ENCODE data around the gene ADCY4.
A peak's percentile ranks its signal among the peaks of the same experiment; 100 is the strongest.

Gene ADCY4

DNA sequence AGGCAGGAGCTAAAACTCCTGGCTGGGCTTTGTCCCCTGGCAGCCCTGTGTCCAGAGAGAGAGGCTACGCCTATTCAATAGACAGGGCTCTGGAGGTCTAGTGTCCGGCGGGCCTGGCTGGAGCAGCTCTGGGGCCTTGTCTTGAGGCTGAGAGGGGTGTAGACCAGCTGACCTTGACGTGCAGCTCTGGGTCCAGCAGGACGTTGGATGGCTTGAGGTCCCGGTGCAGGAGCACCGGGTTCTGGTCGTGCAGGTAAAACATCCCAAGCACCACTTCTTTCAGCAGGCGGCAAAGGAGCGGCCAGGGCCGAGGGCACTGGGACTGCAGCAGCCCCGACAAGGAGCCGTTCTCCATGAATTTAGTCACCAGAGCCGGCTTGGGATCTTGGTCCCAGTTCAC, 4.0 kb upstream of the ADCY4 start:
- DNase-seq (ENCODE audit: low spot score), result no peak

GRCh38 chr14:24337824-24338175, 2.9 kb upstream of the ADCY4 start:
- no peak for DNase-seq (ENCODE audit: low spot score)

DNA sequence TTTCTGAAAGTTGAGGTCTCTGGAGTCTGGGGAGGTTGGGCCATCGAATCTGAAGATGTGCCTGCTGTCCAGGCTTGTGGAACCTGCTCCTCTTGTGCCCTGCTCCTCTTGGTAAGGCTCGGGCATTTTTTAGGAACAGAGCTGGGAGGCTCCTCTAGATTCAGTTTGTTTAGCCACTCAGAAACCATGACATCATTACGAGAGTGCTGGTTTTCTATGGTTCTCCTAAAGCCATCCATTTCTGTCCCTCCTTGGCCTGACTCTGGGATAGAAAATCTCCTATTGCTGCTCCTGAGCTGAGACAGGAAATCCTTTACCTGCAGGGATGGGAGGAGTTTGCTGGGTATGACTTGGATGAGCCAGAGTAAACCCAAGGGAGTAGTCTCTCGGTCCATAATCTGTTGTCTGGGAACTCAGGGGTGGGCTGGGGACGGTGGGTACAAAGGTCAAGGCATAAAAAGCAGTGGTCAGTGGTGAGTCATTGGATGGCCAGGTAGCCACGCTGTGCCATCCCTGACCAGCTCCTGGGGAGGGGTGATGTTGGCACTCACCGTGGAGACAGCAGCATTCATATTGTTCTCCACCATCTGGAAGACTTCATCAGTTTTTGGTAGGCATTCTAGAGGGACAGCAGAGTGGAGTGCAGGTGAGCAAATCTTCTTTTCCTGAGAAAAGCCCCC, 2.4 kb upstream of the ADCY4 start:
- no peak for DNase-seq (ENCODE audit: low spot score)

- DNase-seq (ENCODE audit: low spot score), result no peak
Measured at GRCh38 chr14:24335461-24336171, 745 bp upstream of the ADCY4 start.

DNA sequence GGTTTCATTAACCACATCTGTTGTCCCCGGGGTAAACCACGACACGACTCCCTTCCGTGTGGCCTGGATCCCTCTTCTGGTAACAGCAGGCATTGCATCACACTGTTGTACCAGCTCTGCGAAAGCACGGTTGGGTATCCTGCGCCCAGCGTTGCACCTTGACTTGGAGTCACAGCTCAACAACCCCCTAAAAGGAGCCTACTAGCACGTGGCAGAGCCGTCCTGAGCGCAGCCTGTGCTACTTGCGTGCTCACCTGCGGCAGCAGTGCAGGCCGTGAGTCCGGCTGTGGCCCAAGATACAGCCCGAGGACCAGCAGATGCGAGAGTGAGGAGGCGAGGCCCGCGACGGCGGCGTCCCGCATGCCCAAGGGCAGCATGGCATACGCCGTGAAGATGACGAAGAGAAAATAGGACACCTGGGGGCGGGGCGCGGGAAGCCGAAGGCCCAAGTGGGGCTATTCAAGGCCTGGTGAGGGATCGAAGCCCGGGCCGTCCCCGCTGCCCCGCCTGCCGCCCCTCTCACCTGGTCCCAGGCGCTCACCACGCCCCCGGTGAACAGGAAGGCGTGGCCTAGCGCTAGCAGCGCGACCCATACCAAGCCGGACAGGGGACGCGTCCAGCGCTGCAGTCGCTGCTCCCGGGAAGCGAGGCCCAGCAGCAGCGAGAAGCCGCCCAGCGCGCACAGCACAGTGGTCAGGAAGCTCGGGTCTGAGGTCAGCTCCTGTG, 2.4 kb downstream of the ADCY4 start:
- peak; percentile 93 for DNase-seq (ENCODE audit: low spot score)

DNA sequence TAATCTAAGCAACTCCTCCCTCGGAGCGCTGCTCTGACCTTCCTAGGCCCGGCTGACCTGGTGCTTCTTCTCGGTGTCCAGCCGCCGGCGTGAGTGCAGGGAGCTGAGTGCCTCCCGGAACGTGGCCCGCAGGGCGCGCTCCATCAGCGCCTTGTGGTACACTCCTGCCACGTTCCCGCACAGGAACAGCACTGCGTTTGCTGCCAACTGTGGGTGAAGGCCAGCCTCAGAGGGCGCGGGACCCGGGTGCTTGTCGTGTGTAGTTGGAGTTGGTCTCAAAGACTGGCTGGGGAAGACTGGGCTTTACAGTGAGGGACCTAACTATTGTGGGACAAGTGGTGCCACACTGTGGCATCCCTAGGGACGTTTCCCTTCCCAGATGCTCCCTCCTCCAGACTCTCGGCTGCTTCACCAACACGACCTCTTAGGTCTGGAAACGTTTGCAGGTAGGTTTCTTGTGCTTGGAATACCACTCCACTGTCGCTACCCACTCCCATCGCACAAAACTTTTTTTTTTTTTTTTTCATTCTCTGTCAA, 3.1 kb downstream of the ADCY4 start:
- no peak for DNase-seq (ENCODE audit: low spot score)

DNA sequence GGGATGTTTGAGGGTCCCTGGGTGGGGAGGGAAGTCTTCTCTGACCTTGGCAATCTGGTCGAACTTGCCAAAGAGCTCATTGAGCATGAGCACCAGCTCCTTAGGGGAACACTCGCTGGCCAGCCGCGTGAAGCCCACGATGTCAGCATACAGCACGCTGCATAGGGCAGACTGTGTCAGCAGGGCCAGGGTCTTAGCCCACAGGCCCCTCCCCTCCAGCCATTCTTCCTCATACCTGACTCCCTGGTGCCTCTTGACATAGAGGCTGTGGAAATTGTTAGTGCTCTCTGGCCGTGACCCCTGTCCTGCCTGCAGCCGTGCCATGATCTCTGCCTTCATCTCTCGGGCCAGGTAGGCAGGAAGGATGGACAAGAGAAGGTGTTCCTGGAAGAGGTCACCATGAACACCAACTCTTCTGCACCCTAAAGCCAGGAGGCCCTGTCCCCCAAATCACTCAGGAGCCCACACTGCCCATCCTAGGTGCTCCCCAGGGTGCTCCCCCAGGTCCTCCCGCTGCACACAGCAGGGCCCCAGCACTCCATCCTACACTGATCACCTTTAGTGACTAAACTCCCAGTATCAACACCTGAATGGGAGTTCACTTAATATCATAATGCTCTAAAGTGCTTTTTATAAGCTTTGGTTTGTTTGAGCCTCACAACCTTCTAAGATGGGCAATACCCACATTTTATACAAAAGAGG, 3.7 kb downstream of the ADCY4 start:
- DNase-seq (ENCODE audit: low spot score), result no peak

- peak; percentile 74 for DNase-seq (ENCODE audit: low spot score)
Measured at GRCh38 chr14:24329736-24330135, 5.1 kb downstream of the ADCY4 start.

DNA sequence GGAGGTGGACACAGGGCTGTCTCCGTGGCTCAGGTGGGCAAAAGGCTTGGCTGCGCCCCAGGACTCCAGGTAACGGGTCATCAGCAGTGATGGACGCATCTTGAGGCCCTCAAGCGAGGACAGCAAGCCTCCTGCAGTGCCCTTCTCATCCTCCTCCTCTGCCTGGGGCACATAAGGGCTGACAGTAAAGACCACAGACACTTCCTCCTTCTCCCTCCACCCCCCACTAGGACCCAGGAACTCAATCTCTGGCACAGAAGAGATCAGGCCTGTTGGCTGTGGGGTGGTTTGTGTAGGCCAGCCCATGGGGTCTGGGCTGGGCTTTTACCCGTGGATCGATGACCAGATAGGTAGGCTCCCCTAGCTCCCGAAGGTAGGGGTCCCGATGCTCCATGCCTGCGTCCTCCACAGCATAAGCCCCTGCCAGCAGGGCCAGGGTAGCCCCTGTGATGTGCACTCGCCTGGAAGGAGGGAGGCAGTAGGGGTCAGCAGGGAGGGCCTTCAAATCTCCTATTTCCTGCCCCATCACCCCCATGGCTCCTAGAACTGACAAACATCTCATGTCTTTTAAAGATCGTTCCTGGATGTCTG, 5.7 kb downstream of the ADCY4 start:
- no peak for DNase-seq (ENCODE audit: low spot score)

GRCh38 chr14:24327914-24328313, 7.0 kb downstream of the ADCY4 start:
- peak; percentile 25 for DNase-seq (ENCODE audit: low spot score)

DNA sequence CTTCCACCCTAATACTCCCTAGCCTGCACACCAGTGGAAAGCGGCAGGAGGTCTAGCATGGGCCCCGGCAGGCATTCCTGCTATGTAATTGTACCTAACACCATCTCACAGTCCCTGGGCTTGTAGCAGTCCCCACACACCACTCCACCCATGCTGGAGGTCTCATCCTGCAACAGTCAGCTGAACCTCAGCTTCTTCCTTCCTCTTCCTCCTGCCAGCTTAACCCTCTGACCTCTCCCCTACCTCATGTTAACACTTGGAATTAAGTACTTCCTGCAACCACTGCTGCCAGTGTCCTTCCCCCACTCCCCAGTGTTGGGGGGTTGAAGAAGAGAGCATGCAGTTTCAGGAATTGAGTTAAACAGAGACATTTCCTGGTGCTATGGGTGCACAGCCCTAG, 7.6 kb downstream of the ADCY4 start:
- DNase-seq (ENCODE audit: low spot score), result no peak

DNA sequence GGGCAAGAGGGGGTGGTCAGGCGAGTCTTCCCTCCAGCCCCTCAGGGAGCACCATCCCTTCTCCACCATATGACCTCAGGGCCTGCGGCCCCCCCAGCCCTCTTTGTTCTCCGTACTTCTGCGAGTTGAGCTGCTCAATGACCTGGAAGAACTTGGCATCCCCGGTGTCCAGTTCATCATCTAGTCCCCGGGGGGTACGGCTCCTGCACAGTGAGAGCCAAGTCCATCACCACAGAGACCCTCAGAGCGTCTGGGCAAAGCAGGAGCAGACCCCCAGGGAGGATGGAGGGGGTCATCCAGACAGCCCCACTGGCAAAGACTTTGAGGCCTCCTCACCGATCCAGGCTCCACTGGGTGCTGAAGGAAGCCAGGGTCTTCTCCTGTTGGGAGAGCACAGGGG, 8.9 kb downstream of the ADCY4 start:
- no peak for DNase-seq (ENCODE audit: low spot score)

DNA sequence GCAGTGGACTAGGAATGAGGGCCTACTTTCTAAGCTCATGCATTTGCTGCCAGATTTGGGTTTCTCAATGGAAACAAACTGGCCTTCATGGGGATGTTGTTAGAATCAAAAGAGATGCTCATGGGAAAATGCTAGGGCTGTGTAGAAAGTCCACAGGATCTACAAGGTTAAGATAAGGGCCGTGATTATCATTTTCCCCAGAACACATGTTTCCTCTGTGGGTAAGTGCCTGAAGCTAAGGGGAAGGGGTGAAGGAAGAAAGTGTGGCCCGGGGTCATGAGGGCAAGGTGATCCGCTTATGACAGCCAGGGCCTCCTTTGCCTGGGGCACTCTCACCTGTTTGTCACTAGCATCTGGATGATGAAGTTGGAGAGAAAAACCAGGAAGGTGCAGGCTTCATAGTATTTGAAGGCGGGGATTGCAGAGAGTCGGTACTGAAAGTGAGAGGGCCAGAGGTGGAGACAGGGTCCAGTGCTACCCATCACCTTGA, 9.8 kb downstream of the ADCY4 start:
- no peak for DNase-seq (ENCODE audit: low spot score)

GRCh38 chr14:24324024-24324423, 10.8 kb downstream of the ADCY4 start:
- DNase-seq (ENCODE audit: low spot score), result no peak

GRCh38 chr14:24323341-24323740, 11.5 kb downstream of the ADCY4 start:
- DNase-seq (ENCODE audit: low spot score), result no peak

DNA sequence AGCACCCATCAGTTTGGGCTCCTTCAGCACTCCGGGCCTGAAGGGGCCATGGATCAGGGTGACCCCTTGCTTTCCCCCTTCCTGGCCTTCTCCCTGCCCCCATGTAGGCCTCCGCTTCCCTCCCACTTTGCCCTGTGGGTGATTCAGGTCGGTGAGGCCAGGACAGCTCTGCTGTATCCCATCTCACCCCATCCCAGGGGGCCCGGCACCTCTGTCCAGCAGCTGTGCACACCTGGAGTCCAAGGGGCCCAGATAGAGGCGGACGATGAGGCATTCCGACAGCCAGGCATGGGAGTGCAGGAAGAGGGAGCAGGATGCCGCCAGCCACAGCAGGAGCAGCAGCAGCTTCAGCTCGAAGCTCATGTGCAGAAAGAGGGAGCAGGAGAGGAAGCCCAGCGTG, 12.2 kb downstream of the ADCY4 start:
- no peak for DNase-seq (ENCODE audit: low spot score)

DNA sequence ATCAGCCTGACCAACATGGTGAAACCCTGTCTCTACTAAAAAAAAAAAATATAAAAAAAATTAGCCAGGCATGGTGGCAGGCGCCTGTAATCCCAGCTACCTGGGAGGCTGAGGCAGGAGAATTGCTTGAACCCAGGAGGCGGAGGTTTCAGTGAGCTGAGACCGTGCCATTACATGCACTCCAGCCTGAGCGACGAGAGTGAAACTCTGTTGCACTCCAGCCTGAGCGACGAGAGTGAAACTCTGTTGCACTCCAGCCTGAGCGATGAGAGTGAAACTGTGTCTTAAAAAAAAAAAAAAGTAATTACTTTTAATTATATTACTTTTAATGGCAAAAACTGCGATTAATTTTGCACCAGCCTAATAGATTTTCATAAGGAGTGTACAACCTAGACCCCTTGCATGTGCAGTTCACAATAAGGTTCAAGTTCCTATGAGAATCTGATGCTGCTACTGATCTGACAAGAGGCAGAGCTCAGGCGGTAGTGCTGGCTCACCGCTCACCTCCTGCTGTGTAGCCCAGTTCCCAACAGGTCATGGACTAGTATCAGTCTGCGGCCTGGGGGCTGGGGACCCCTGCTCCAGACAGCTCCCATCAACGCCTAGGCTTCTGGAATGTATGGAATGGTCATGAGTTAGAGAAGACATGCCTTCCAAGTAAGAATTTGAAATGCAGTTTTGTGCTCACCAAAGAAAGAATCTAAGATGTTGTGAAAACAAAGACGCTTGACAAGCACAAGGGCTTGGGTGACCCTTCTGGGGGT, 13.5 kb downstream of the ADCY4 start:
- DNase-seq (ENCODE audit: low spot score), result no peak

DNA sequence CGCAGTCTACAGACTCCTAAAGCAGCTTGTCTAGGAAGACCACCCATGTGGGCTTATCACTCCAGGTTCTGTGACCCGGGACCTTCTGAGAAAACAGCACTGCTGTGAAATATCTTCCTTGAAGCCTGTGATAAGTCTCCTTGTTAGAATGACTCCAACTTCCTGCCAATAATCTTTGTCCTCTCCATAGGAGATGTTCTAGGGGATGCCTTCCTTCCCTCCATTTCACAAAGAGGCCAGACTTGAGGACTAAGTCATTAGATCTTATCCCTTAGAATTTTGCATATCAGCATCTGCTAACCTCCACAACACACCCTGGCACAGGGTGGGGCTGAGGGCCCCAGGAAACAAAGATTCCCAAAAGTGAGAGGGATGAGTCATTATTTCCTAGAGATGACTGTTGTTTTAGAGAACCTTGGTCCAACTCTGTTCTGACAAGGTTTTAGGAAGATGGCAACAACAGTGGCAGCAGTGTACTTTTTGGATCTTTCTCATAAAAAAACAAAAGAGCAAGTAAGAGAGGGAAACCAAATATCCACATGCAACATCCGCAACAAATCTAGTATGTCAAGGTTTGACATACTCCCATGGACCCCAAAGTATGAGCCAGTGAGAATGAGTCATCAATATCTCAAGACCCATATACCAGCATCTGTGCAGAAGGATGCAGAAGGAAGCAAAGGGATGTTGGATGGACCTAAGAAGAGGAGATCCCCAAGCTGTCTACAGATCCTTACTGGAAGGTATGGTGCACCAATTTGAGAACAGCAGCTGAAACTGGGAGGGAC, 17.5 kb downstream of the ADCY4 start:
- no peak for DNase-seq (ENCODE audit: low spot score)

- no peak for DNase-seq (ENCODE audit: low spot score)
Measured at GRCh38 chr14:24316597-24316950, 18.3 kb downstream of the ADCY4 start.

- no peak for DNase-seq (ENCODE audit: low spot score)
Measured at GRCh38 chr14:24315807-24316596, 18.9 kb downstream of the ADCY4 start.

Data from CD4-positive, alpha-beta T cell treated with Interleukin-2 at 100 ng/mL for 4 hours (primary cell).